GM18505 (cell line): ENCODE data around the gene ACSL1.
"Not testable (repeated sequence)": the region's sequence is repeated elsewhere in the genome, so short reads cannot be mapped to it uniquely, and the experiment has no call there.

Source experiments
- ATAC-seq: cut with Tn5 transposase; IDR thresholded peaks from one replicate; pipeline ENCODE4 v1.9.1; 2021; ENCODE audit not compliant: unreplicated experiment
- POLR2A ChIP-seq: IDR thresholded peaks from 4 replicates; pipeline ENCODE4 v1.6.1; 2011; ENCODE audit warnings: borderline replicate concordance; ENCODE audit not compliant: insufficient read depth, insufficient read length; ENCODE audit errors: extremely low read depth

Gene ACSL1

GRCh38 chr4:184782731-184783373, 42.9 kb downstream of the ACSL1 start:
- TF ChIP-seq POLR2A, result no peak
- ATAC-seq, result no peak

- not testable (repeated sequence) for ATAC-seq
Observed at GRCh38 chr4:184779160-184779559, 46.6 kb downstream of the ACSL1 start.

GRCh38 chr4:184778325-184778724, 47.4 kb downstream of the ACSL1 start:
- TF ChIP-seq POLR2A, result no peak
- no peak for ATAC-seq

GRCh38 chr4:184776821-184777220, 48.9 kb downstream of the ACSL1 start:
- TF ChIP-seq POLR2A, result no peak
- ATAC-seq, result no peak

GRCh38 chr4:184775854-184776555, 49.8 kb downstream of the ACSL1 start:
- ATAC-seq, result no peak
- no peak for TF ChIP-seq POLR2A

- ATAC-seq, result no peak
- TF ChIP-seq POLR2A, result no peak
Observed at GRCh38 chr4:184774152-184774551, 51.6 kb downstream of the ACSL1 start.

GRCh38 chr4:184771416-184771815, 54.4 kb downstream of the ACSL1 start:
- TF ChIP-seq POLR2A, result no peak
- ATAC-seq, result no peak

- no peak for TF ChIP-seq POLR2A
- no peak for ATAC-seq
Observed at GRCh38 chr4:184769141-184769765, 56.5 kb downstream of the ACSL1 start.

- ATAC-seq, result no peak
- no peak for TF ChIP-seq POLR2A
Observed at GRCh38 chr4:184768296-184768695, 57.5 kb downstream of the ACSL1 start.

- ATAC-seq, result no peak
Observed at GRCh38 chr4:184766446-184766845, 59.3 kb downstream of the ACSL1 start.

GRCh38 chr4:184765473-184766340, 60.1 kb downstream of the ACSL1 start:
- ATAC-seq, result no peak
- no peak for TF ChIP-seq POLR2A

More at GRCh38 chr4:184766446-184766845, 59.3 kb downstream of the ACSL1 start:
- no peak for TF ChIP-seq POLR2A

- TF ChIP-seq POLR2A, result no peak
- no peak for ATAC-seq
Observed at GRCh38 chr4:184764601-184765000, 61.2 kb downstream of the ACSL1 start.

GRCh38 chr4:184763150-184763780, 62.5 kb downstream of the ACSL1 start:
- no peak for ATAC-seq

More at GRCh38 chr4:184763150-184763780, 62.5 kb downstream of the ACSL1 start:
- TF ChIP-seq POLR2A, result no peak
